Esophagus muscularis mucosa (tissue), 4 donors: ENCODE results near the gene VWA5B2. TPM values are rescaled to one million over a fixed set of nuclear protein-coding genes. Genes with fewer than 3 reads are reported as not detected.
A peak's percentile ranks its signal among the peaks of the same experiment; 100 is the strongest.

ENCODE experiments used
- DNase-seq: peaks from one replicate; pipeline ENCODE4 v3.0.0-alpha.2; 2017; ENCODE audit errors: extremely low spot score
- H3K27ac ChIP-seq, 4 donors: fragments of 200-600 bp; sonication (generic); replicated peaks in 1 of 4; 1 replicate in 3 of 4; 2 replicates in 1 of 4; pipeline ENCODE4 v1.5.1; 2016 to 2019; ENCODE audit warnings: mild to moderate bottlenecking in 1 of 4
- H3K27me3 ChIP-seq, 4 donors: fragments of 200-600 bp; sonication (generic); one replicate each; pipeline versions ENCODE4 v1.5.1 to v1.6.0; 2016 to 2019
- H3K36me3 ChIP-seq, 4 donors: fragments of 200-600 bp; sonication (generic); one replicate each; pipeline ENCODE4 v1.5.1; 2016 to 2019
- H3K4me1 ChIP-seq, 4 donors: fragments of 200-600 bp; sonication (generic); one replicate each; pipeline ENCODE4 v1.5.1; 2016 to 2019
- H3K4me3 ChIP-seq, 4 donors: fragments of 200-600 bp; sonication (generic); 1 replicate in 2 of 4; 2 replicates in 2 of 4; pipeline ENCODE4 v1.5.1; 2016 to 2019; ENCODE audit warnings: mild to moderate bottlenecking in 4 of 4, moderate library complexity in 1 of 4
- H3K9me3 ChIP-seq, 4 donors: fragments of 200-600 bp; sonication (generic); 1 replicate in 3 of 4; 2 replicates in 1 of 4; pipeline ENCODE4 v1.5.1; 2016 to 2019
- CTCF ChIP-seq, 3 experiments: fragments of 200-600 bp in 2 of 3; fragments of 450-650 bp in 1 of 3; sonication (generic) in 2 of 3; IDR thresholded peaks; one replicate each; pipeline ENCODE4 v1.5.1; 2017 to 2019; ENCODE audit warnings: antibody characterized with exemption in 3 of 3, mild to moderate bottlenecking in 2 of 3, moderate library complexity in 1 of 3
- EP300 ChIP-seq: sonication (generic); formaldehyde crosslinking; IDR thresholded peaks from one replicate; pipeline ENCODE4 v1.6.1; 2017; ENCODE audit warnings: antibody characterized with exemption
- POLR2A ChIP-seq: fragments of 450-650 bp; IDR thresholded peaks from one replicate; pipeline ENCODE4 v1.6.1; 2017; ENCODE audit warnings: antibody characterized with exemption, moderate library complexity, mild to moderate bottlenecking, low read depth
- POLR2AphosphoS5 ChIP-seq, 2 donors: sonication (generic); formaldehyde crosslinking; IDR thresholded peaks; one replicate each; pipeline ENCODE4 v1.6.1; 2017; ENCODE audit warnings: antibody characterized with exemption in 2 of 2
- WGBS: methylation state at CpG from one replicate; pipeline ENCODE4 v1.1.5; 2018; 5-methylcytosine and 5-hydroxymethylcytosine counted together
- intact Hi-C: fragments of 100-400 bp; cut with DNase I; formaldehyde crosslinking; loops from one replicate; pipeline ENCODE4 v1.15.1; 2023
- total RNA-seq, 4 donors: library from RNA; depleted of rRNA; stranded (reverse); fragments of >200 nt; gene quantifications; one replicate each; pipeline versions ENCODE4 v1.1.0 to v1.2.1, GENCODE V29; 2016

The VWA5B2 gene
- total RNA-seq, 4 donors from 2014 or later: 0.17 to 0.33 (median 0.32) TPM; not detected in 1

GRCh38 chr3:184259878-184260723 lies 30.7 kb downstream of the VWA5B2 start:
- intact Hi-C loops: loop anchor here (10.0 kb wide), 1 partner anchor 365 kb away; no protein-coding TSS in a partner anchor
- TF ChIP-seq POLR2A (no peak), POLR2AphosphoS5 (IDR thresholded peaks at IDR 0.05) (no peak), CTCF (IDR thresholded peaks at IDR 0.05) (no peak), EP300 (no peak)
- Histone ChIP-seq H3K4me1 (peaks cover 27 to 38% (median 35%) of the 10 kb centered on the region in 4 donors), H3K9me3 (no peaks in the 10 kb centered on the region), H3K4me3 (peak overlapping the region; percentile 49 to 63 (median 50)), H3K27me3 (peaks cover 11 to 79% (median 46%) of the 10 kb centered on the region in 4 donors), H3K36me3 (peaks cover 0 to 8% (median 0%) of the 10 kb centered on the region in 4 donors), H3K27ac (no peak overlapping the region)
- WGBS: 4% methylated on average over 29 of the region's 91 CpGs
- DNase-seq: no peak

- peaks cover 11 to 86% (median 46%) of the 10 kb centered on the region in 4 donors for H3K27me3 ChIP-seq
- TF ChIP-seq EP300 (no peak), POLR2A (no peak), CTCF (IDR thresholded peaks at IDR 0.05) (no peak), POLR2AphosphoS5 (IDR thresholded peaks at IDR 0.05) (no peak)
- intact Hi-C loops: no loop called here
- peaks cover 27 to 38% (median 35%) of the 10 kb centered on the region in 4 donors for H3K4me1 ChIP-seq
- H3K4me3 ChIP-seq: peak overlapping the region; percentile 49 to 63 (median 50)
- no peak overlapping the region for H3K27ac ChIP-seq
- H3K36me3 ChIP-seq: peaks cover 0 to 8% (median 0%) of the 10 kb centered on the region in 4 donors
- 2% methylated on average over 12 of the region's 49 CpGs for WGBS
- no peaks in the 10 kb centered on the region for H3K9me3 ChIP-seq
- no peak for DNase-seq
Observed at GRCh38 chr3:184260724-184261269, 31.4 kb downstream of the VWA5B2 start.

GRCh38 chr3:184261270-184261853 lies 32.0 kb downstream of the VWA5B2 start, which contains the start of gene CAMK2N2:
CAMK2N2 (minus strand) TSS chr3:184261553; CDS start chr3:184261285, 268 bp downstream.
- intact Hi-C loops: no loop called here
- 0% methylated on average over 8 of the region's 67 CpGs for WGBS
- no peak for DNase-seq
- peaks cover 0 to 8% (median 0%) of the 10 kb centered on the region in 4 donors for H3K36me3 ChIP-seq
- TF ChIP-seq CTCF (IDR thresholded peaks at IDR 0.05): no peak
- no peak for TF ChIP-seq EP300
- no peak for TF ChIP-seq POLR2A
- no peak for TF ChIP-seq POLR2AphosphoS5 (IDR thresholded peaks at IDR 0.05)
- H3K9me3 ChIP-seq: no peaks in the 10 kb centered on the region
- peaks cover 11 to 91% (median 47%) of the 10 kb centered on the region in 4 donors for H3K27me3 ChIP-seq
- peaks cover 27 to 38% (median 35%) of the 10 kb centered on the region in 4 donors for H3K4me1 ChIP-seq
- peak within 1 kb of the TSS; percentile 49 to 63 (median 50) for H3K4me3 ChIP-seq
- H3K27ac ChIP-seq: no peak within 1 kb of the TSS

GRCh38 chr3:184261854-184262763 lies 32.7 kb downstream of the VWA5B2 start:
- Histone ChIP-seq H3K27ac (no peak overlapping the region), H3K27me3 (peaks cover 11 to 96% (median 48%) of the 10 kb centered on the region in 4 donors), H3K4me1 (peaks cover 27 to 38% (median 35%) of the 10 kb centered on the region in 4 donors), H3K9me3 (no peaks in the 10 kb centered on the region), H3K36me3 (peaks cover 0 to 8% (median 0%) of the 10 kb centered on the region in 4 donors), H3K4me3 (peak overlapping the region; percentile 49 to 63 (median 50))
- TF ChIP-seq EP300: no peak
- intact Hi-C loops: no loop called here
- 2% methylated on average over 37 of the region's 66 CpGs for WGBS
- DNase-seq: no peak
